OCI-LY3 (cell line): ENCODE results near the gene KCNQ1.

Experiments
- CTCF ChIP-seq: fragments of 200-600, 300-600 bp; sonication (generic); IDR thresholded peaks from 2 replicates; pipeline ENCODE4 v1.5.1; 2014; ENCODE audit warnings: antibody characterized with exemption, low read length, low read depth
- EZH2phosphoT487 ChIP-seq: fragments of 200-600 bp; shearing (Covaris generic); IDR thresholded peaks from 2 replicates; pipeline ENCODE4 v1.6.1; 2018; ENCODE audit warnings: antibody characterized with exemption, mixed run types, low read depth

- TF ChIP-seq CTCF (no peak), EZH2phosphoT487 (no peak)
Observed at GRCh38 chr11:2679011-2679676, 234.3 kb downstream of the KCNQ1 start.
